Measurements from ENCODE around the gene SCN3B.
"Not testable (repeated sequence)": the region's sequence is repeated elsewhere in the genome, so short reads cannot be mapped to it uniquely, and the experiment has no call there.

SCN3B gene, protein sequence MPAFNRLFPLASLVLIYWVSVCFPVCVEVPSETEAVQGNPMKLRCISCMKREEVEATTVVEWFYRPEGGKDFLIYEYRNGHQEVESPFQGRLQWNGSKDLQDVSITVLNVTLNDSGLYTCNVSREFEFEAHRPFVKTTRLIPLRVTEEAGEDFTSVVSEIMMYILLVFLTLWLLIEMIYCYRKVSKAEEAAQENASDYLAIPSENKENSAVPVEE

DNA sequence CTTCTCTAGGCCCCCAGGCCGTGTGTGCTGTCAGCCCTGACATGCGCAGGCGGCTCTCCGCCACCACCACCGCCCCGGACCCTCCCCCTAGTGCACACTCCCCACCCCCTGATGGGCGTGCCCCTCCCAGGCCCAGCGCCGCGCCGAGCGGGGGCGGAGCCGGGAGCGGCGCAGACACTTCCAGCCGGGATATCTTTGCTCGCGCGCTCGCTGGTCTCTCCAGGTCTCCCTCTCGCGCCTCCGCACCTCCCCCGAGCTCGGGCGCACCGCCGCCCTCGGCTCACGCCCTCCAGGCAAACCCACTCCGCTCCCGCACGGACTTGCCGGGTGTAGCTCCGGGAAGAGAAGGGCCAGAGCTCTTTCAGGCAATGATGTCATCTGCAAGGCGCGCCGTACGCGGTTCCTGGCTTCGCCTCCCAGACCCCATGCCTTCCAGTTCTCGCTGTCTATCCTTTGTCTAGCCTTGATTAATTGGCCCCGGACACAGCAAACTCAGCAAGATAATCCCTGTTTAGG is at the start of gene SCN3B:
Gene SCN3B, minus strand, starts transcription at position 59 of the 516 bp plus-strand sequence. CDS start 823 bp downstream, outside the sequence.
- no peak for DNase-seq (ENCODE audit: low read depth in 2 of 2)

DNA sequence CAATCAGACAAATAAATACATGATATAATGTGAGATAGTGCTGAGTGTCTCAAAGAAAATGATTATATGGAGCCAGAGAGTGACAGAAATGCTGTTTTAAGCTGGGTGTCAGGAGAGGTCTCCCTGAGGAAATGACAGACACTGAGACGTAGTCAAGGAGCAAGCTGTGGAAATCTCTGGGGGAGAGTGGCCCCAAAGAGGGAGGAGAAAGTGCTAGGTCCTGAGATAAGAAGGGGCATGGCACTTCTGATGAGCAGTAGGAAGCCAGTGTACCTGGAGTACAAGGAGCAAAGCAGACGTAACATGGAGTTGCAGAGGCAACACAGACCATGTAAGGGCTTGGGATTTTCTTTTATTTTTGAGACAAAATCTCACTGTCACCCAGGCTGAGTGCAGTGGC is 48.3 kb upstream of the SCN3B start:
- DNase-seq (ENCODE audit: low read depth in 2 of 2) = no peak

DNA sequence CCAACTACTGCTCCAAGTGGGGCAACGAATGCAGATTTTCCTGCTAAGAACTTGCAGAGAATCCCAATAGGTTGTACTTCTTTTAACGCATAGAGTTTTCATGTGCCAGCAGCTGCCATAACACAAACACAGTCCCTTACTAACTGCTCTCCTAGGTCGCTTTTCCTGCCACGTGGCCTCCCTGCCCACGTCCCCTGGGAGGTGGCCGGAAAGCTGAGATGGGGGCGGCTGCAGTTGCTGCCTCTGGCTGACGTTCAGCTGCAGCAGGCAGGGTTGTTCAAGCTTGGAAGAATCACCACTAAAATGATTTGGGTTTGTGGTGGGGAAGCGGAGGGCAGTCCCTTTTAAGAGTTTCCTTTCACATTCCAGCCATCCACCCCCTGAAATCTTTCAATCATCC is 47.7 kb upstream of the SCN3B start:
- DNase-seq (ENCODE audit: low read depth in 2 of 2) = no peak

DNA sequence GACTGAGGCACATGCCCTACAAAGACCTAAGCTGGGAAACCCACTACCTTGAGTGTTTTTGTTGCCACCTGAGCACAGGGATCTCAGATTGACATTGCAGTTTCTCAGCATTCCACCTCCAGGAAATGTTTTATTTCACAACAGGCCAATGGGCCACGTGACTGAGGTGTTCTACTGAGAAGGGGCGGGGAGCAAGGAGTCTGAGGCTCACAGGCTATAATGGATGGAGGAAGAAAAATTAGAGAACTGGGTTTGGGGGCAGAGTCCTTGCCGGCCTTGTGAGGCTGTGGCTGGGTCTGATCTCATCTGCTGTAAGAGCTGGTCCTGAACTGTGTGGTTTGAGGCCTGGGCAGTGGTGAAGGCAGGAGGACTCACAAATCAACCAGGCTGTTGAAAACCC is 46.3 kb upstream of the SCN3B start:
- DNase-seq (ENCODE audit: low read depth in 2 of 2) = no peak

DNA sequence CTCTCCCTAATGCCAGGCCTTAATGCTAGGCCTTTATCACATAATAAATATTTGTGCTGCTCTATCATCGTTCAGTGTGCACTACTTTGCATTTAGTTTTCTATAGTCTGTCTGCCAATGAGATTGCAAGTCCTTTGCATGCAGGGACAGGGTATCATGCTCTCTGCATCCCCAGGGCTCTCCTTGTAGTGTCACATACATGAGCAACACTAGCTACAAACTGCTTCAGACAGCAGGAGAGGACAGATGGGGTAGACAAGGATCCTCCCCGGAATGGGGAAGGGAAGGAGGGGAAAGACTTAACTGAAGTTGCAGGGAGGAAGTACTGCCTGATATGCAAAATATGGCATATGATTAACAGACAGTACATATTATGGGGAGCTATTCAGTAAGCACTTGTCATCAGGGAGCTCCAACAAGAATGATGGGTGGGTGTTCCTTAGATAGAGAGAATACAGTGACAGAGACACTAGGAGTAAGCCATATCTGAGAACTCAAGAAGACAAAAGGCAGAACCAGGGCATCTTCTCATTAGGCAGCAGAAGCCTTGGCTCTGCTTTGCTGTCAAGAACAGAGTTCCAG is 44.2 kb upstream of the SCN3B start:
- DNase-seq (ENCODE audit: low read depth in 2 of 2) = no peak

DNA sequence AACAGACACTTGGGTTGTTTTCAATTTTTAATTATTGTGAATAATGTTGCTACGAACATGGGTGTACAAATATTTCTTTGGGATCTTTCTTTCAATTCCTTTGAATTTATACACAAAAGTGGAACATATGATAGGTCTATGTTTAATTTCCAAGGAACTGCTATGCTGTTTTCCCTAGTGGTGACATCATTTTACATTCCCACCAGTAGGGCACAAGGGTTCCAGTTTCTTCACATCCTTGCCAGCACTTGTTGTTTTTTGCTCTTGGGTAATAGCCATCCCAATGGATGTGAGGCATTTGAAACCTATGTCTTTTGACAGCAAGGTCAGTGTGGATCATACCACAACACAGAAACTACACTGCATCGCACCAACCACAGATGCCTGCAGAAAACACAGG is 41.8 kb upstream of the SCN3B start:
- DNase-seq (ENCODE audit: low read depth in 2 of 2) = no peak

DNA sequence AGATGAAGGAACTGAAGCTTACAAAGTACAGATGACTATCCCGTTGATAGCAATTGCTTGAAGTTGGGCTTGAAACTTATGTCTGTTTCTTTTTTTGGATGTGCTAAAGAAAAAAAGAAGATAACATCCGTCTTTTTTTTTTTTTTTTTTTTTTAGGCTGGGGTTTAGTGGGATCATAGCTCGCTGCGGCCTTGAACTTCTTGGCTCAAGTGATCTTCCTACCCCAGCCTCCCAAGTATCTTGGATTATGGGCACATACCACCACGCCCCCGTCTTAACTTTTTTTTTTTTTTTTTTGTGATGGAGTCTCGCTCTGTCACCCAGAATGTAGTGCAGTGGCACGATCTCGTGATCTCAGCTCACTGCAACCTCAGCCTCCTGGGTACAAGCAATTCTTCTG is 40.8 kb upstream of the SCN3B start:
- DNase-seq (ENCODE audit: low read depth in 2 of 2) = no peak

DNA sequence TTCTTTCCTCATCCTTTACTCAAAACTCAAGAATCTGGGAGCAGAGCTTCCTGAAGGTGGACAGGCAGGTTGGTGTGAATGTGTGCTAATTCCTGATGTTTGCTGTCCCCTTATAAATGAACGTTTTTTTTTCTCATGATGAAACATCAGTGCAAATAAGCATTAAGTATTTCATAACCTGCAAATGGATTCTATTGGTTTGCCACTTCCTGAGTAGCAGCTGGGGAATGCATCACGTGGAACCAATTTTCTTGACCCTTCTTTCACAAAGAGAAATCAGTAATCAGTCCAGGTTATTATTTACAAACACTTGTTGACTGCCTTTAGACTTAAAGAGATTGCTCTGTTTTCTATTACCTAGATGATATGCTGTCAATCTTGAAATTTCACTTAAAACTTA is 40.1 kb upstream of the SCN3B start:
- no peak for DNase-seq (ENCODE audit: low read depth in 2 of 2)

DNA sequence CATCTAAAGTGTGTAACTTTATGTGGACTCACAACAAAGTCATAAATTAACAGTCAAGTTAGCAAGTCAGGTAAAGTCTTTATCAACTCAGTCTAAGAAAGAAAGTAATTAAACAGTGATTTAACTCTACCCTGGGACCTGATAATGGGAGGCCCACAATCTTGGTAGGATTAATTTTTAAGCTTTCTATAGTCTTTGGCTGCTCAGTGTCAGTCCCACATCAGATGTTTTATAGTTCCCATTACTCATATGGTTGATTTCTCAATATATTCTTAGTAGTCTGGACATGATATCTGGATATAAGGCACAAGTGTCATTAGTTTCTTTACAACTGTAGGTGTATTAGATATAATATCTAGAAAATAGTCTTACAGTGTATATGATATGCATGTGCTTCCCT is 38.5 kb upstream of the SCN3B start:
- no peak for DNase-seq (ENCODE audit: low read depth in 2 of 2)

DNA sequence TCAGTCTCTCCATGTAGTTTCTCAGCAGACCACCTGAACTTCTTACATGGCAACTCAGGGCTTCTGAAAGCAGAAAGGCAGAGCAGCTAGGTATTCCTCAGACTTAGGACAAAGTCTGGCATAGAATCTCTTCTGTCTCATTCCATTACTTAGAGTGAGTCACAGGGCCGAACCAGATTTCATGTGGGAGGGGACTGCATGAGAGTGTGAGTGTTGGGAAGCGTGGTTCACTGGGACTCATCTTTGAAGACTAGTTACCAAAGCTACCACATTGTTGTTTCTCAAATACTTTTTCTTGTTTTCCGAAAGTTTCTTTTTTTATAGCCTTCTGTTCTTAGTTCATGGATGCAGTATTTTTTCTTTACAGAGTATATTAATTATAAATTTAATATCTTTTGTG is 36.1 kb upstream of the SCN3B start:
- no peak for DNase-seq (ENCODE audit: low read depth in 2 of 2)

DNA sequence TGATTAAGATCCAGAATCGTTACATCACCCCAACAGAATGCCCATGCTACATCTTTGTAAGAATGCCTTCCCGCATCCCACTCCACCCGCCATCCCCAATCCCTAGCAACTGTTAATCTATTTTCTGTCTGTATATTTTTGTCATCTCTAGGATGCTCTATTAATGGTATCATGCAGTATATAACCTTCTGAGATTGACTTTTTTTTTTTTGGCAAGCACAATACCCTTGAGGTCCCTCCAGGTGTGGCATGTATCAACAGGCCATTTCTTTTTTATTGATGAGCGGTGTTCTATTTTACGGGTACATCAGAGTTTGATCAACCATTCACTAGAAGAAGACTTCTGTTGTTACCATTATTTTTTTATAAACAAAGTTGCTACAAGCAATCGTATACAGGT is 30.2 kb upstream of the SCN3B start:
- DNase-seq (ENCODE audit: low read depth in 2 of 2) = no peak

DNA sequence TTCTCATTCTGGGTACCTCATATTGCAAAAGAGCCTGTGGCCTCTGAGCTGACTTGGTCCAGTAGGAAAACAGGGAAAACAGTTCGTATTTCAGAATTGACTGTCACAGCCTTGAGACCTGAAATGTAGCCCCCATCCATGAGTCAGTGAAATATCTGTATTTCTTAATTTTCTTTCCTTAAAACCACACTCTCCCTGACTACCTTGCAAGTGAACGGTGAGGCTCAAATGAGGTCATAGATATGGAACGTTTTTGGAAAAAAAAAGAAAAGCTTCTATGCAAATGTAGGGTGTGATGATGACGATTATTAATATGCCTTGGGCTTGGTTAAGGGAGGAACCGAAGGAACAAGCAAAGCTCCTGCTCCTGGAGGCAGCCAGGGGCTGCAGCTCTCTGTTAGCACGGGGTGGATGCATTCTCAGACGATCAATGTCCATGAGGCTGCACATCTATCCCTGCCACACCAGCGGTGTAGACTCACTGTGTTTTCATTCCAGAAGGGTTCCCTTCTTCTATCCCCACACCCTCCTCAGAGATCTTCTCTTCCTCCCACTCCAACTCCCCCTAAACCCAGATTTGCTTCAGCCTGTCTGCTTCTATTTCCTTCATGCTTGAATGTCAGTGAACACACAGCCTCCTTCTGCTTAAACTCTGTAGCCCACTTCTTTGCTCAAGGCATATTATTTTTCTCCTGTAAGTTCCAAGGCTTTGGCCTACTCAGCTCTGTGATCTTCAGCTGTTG is 29.2 kb upstream of the SCN3B start:
- DNase-seq (ENCODE audit: low read depth in 2 of 2) = no peak

DNA sequence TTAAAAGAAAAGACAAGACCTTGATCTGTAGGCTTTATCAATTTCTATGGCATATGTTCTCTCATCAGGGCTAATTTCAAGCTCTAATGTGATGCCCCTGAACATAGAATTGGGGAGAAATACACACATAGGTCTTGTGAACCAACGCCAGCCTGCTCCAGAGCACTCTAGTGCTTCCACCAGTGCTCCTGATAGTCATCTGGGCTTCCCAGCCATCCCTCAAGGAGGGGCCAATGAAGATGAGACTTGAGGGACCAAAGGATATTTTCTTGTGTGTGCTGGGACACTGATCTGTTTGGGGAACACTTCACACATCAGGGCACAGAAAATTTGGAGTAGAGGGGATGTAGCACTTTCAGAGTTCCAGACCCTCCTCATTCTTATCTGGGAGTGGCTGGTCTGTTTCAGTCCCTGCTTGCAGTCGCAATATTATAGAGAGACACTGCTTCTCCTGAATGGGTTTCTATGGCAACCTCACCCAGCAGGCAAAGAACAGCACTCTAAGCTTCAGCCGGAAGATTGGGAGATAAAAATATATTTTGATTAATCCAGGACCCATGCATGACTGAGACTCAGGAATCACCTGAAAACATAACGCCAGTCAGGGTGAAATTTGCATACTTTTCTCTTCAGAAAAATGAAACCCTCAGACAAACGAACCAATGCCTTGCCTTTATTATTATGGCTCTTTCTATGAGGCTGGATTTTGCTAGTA is 28.4 kb upstream of the SCN3B start:
- no peak for DNase-seq (ENCODE audit: low read depth in 2 of 2)

DNA sequence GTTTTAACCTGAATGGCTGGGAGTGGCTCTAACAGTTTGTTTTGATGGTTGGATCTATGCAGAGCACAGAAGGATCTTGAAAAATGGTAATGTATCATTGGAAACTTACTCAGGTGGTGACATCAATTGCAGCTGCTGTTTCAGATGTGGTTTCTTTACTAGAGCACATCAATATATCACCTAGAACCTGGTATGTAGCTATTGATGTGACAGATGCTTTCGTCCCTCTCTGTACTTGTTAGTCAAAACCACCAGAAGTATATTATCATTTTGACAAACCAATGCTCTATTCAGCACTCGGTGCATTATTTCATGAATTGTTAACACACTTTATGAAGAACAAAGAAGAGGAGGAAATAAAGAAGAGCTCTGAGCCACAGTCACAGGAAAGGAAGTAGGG is 26.6 kb upstream of the SCN3B start:
- no peak for DNase-seq (ENCODE audit: low read depth in 2 of 2)

DNA sequence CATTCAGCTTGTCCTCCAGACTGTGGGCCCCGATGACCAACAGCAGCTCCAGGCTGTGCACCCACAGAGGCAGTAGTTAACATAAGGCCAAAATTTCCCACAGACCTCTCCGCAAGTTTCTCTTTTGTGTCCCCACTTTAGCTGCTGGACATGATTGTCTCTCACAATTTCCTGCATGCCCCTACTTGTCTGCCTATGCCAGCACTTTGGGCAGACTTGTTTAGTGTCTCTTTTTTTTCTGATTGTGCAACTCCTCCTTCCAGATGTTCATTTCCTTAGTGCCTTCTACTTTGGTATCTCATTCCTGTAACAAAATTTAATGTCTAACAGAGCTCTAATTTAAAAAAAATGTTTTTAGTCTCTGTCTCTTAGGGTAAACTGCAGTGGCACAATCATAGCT is 23.8 kb upstream of the SCN3B start:
- DNase-seq (ENCODE audit: low read depth in 2 of 2) = no peak

DNA sequence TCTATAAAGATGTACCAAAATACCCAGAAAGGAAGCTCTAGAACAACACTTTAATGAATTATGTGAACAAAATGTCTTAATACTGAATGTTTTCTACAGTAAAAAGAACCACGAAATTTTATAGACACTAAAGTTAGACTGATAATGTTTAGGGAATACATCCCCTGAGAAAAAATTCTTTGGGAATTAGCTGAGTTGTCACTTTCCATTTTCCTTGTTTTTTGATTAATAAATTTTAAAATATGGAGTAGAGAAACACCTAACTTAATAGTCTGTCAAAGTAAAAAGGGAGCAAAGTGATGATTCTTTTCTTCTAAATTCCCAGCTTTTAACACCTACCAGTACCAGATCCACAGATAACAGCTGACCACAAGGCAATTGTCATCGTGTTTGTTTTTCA is 23.1 kb upstream of the SCN3B start:
- DNase-seq (ENCODE audit: low read depth in 2 of 2) = no peak

DNA sequence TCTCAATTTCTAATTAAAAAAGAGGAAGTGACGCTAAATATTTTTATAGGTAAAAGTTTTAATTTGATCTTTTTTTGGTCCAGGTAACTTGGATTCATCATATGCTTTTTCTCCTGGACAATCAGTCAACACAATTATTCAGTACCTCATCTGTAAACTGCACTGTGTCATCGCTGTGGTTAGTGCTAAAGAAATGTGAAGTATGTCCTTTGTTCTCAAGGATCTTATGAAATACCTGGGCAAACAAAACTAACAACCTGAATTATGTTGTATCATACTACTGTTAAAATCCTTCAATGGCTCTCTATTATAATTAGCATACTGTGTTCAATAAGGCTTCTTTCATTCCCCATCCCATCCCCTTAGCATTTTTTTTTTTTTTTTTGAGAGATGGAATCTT is 19.9 kb upstream of the SCN3B start:
- DNase-seq (ENCODE audit: low read depth in 2 of 2) = no peak

DNA sequence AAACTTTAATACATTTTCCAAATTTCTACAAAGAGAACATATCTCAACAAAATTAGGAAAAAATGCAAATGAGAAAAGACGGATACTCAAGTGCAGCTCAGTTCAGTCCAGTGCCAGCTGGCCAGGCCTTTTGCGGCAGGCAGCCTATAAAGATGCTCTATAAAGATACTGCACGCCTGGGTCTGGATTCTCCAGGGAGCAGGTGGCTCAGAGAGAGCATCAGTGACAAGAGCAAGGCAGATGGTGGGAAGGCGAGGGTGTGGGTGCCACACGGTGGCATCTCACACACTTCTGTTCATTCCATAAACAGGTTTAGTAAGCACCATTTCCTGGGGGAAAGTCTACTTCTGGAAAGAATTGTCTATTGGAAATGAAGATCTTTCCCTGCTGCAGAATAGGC is 18.1 kb upstream of the SCN3B start:
- DNase-seq (ENCODE audit: low read depth in 2 of 2) = no peak

DNA sequence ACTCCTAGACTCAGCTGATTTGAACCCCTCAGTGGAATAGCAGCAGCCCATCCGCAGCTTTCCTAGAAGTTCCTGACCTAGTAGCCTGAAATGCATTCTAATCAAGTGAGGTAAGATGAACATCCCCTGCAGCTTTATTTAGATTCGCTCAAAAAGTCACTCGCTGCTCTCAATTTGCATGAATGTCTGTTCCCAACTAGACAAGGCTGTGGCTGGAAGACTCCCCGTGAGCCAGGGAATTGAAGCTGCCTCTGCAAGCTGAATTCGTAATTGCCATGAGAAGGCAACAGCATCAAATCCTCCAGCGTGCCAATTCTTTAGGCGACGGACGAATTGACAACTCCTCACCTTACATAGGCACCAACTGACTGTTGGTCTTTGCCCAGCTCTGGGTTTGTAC is 17.1 kb upstream of the SCN3B start:
- DNase-seq (ENCODE audit: low read depth in 2 of 2) = no peak

DNA sequence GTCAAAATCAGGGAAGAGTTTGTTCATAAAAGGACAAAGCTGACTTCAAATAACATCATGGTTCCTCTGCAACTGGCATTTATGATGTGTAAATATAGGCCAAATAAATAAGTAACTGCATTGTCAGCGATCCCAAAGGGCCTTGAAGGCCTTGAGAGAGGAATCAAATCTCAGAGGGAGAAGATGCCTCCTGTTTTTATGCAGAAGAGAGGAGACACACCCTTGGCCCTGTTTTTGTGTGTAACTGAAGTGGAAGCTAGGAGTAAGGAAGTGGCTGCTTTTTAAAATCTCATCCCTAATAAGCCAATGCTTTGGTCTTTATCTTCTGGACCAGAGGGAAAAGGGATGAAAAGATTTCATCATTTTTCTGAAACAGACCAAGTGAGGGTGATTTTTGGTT is 15.7 kb upstream of the SCN3B start:
- DNase-seq (ENCODE audit: low read depth in 2 of 2) = no peak

DNA sequence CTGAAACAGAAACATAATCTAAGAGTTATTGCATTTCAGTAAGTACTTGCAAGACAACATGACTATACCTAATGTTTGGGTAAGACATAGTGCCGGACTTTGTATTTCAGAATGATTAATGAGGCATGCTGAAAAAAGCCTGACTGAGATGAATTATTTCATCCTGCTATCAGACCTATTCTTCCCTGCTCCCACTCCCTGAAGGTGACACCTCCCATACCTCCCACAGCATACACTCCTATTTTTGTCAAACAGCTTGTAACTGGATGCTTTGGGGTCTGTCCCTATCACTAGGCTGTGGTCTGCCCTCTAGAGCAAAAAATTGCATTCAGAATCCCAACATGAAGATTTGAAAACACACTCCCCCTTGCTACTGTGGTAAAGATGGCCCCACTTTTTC is 10.9 kb upstream of the SCN3B start:
- DNase-seq (ENCODE audit: low read depth in 2 of 2) = no peak

DNA sequence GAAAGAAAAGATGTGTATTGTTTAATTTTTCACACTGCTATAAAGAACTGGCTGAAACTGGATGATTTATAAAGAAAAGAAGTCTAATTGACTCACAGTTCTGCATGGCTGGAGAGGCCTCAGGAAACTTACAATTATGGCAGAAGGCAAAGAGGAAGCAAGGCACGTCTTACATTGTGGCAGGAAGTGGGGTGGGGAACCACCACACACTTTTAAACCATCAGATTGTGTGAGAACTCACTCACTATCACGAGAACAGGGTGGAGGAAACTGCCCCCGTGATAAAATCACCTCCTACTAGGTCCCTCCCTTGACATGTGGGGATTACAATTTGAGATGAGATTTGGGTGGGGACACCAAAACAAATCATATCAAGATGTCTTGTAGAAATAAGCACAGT is 5.5 kb upstream of the SCN3B start:
- DNase-seq (ENCODE audit: low read depth in 2 of 2) = not testable (repeated sequence)

DNA sequence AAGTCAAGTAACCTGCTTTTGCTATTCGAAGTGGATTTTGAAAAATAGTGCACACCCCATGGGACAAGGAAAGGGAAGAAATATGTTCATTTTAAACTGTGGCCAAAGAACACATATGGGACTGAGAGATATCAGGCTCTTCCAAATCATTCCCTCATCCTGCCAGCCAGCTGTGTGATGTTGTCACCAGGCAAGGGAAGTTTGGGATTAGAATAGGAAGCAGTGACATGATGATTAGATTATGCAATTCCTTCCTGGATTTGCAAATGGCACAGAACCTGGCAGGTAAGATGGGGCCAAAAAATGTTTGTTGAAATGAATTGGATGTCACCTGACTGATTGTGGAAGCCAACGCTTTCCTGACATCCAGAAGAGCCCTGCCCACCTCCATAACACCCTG is 4.9 kb upstream of the SCN3B start:
- no peak for DNase-seq (ENCODE audit: low read depth in 2 of 2)
